ENCODE measurements around the gene STAC. TPM values are rescaled to one million over a fixed set of nuclear protein-coding genes. Genes with fewer than 3 reads are reported as not detected.

STAC gene
- total RNA-seq, 1 donor from 2014 or later = 0.09 TPM

- intact Hi-C loops (cut with micrococcal nuclease) = no loop called here
- H3K36me3 Mint-ChIP-seq (ENCODE audit: low read depth) = no peaks in the 10 kb centered on the region
- no peak overlapping the region for H3K27ac Mint-ChIP-seq
- no peak overlapping the region for H3K4me3 Mint-ChIP-seq
- TF ChIP-seq, protein P1, sequence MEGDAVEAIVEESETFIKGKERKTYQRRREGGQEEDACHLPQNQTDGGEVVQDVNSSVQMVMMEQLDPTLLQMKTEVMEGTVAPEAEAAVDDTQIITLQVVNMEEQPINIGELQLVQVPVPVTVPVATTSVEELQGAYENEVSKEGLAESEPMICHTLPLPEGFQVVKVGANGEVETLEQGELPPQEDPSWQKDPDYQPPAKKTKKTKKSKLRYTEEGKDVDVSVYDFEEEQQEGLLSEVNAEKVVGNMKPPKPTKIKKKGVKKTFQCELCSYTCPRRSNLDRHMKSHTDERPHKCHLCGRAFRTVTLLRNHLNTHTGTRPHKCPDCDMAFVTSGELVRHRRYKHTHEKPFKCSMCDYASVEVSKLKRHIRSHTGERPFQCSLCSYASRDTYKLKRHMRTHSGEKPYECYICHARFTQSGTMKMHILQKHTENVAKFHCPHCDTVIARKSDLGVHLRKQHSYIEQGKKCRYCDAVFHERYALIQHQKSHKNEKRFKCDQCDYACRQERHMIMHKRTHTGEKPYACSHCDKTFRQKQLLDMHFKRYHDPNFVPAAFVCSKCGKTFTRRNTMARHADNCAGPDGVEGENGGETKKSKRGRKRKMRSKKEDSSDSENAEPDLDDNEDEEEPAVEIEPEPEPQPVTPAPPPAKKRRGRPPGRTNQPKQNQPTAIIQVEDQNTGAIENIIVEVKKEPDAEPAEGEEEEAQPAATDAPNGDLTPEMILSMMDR (IDR thresholded peaks at IDR 0.05) = no peak
- ATAC-seq (ENCODE audit: low read depth) (no peak), DNase-seq (no peak)
- no peaks in the 10 kb centered on the region for H3K27me3 Mint-ChIP-seq
- peaks cover 5% of the 10 kb centered on the region for H3K9me3 Mint-ChIP-seq
- H3K4me1 Mint-ChIP-seq = no peaks in the 10 kb centered on the region
- CTCF ChIA-PET = no interaction called here
- POLR2A ChIA-PET = no interaction called here
Measured at GRCh38 chr3:36475558-36475957, 95.3 kb downstream of the STAC start.

- ChIA-PET CTCF (no interaction called here), POLR2A (no interaction called here)
- Mint-ChIP-seq H3K9me3 (peaks cover 5% of the 10 kb centered on the region), H3K4me1 (no peaks in the 10 kb centered on the region), H3K27ac (no peak overlapping the region), H3K36me3 (ENCODE audit: low read depth) (no peaks in the 10 kb centered on the region), H3K27me3 (no peaks in the 10 kb centered on the region), H3K4me3 (no peak overlapping the region)
- no peak for ATAC-seq (ENCODE audit: low read depth)
- intact Hi-C loops (cut with micrococcal nuclease) = no loop called here
- no peak for DNase-seq
- TF ChIP-seq, protein P1 (IDR thresholded peaks at IDR 0.05) = no peak
Measured at GRCh38 chr3:36476286-36476942, 96.1 kb downstream of the STAC start.

DNA sequence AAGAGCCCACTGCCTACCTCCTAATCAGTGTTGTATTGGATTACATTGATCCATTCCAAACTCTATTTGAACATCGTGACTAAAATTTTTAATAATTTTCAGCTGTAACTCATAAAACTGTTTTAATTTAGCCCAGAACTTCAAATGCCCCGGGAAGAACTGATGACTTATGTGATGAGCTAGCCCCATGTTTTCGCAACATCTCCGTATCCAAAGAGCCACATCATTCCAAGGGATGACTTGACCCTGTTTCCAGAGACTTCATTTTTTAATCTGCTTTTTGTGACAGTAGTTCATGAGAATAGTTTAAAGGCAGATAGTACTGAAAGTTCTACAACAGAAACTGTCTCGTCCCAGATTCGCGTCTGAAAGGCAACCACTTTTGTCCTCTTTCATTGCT is 97.4 kb downstream of the STAC start:
- TF ChIP-seq, protein P1 (IDR thresholded peaks at IDR 0.05) = no peak
- no peak overlapping the region for H3K4me3 Mint-ChIP-seq
- H3K36me3 Mint-ChIP-seq (ENCODE audit: low read depth) = no peaks in the 10 kb centered on the region
- POLR2A ChIA-PET = no interaction called here
- intact Hi-C loops (cut with micrococcal nuclease) = no loop called here
- no peaks in the 10 kb centered on the region for H3K27me3 Mint-ChIP-seq
- H3K4me1 Mint-ChIP-seq = no peaks in the 10 kb centered on the region
- DNase-seq (no peak), ATAC-seq (ENCODE audit: low read depth) (no peak)
- peaks cover 5% of the 10 kb centered on the region for H3K9me3 Mint-ChIP-seq
- H3K27ac Mint-ChIP-seq = no peak overlapping the region
- CTCF ChIA-PET = no interaction called here

DNA sequence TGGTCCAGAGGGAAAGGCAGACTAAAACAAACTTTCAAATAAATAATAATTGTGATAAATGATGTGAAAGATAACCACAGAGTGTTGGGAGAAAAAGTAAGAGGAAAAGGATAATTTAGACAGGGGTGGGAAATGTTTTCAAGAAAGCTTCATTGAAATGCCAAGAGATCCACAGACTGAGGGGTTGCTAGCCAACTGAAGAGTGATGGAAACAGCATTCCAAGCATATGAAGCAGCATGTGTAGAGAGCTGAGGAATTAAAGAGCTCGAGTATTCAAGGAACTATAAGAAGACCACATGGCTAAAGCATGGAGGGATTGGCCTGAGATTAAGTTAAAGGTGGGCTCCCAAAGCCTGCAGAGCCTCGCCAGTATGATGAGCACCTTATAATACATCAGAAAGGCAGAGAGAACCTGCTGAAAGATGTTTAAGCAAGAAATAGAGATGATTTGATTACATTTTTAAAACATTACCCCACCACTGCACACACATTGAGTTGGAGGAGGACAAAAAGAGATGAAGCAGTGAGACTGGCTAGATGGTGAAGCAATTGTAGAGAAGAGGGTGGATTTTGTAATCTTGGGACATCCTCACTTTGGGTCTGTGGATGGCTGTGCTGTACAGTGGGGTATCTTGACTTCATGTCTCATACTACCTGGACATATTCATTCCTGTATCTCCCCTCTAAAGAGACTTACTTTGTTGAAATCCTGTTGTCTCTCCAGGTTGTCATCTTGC is 100.8 kb downstream of the STAC start:
- ChIA-PET CTCF (no interaction called here), POLR2A (no interaction called here)
- no peaks in the 10 kb centered on the region for H3K4me1 Mint-ChIP-seq
- H3K4me3 Mint-ChIP-seq = no peak overlapping the region
- no peaks in the 10 kb centered on the region for H3K27me3 Mint-ChIP-seq
- TF ChIP-seq, protein P1 (IDR thresholded peaks at IDR 0.05) = no peak
- DNase-seq (no peak), ATAC-seq (ENCODE audit: low read depth) (no peak)
- H3K27ac Mint-ChIP-seq = no peak overlapping the region
- no peaks in the 10 kb centered on the region for H3K36me3 Mint-ChIP-seq (ENCODE audit: low read depth)
- H3K9me3 Mint-ChIP-seq = peaks cover 5% of the 10 kb centered on the region
- intact Hi-C loops (cut with micrococcal nuclease) = no loop called here

- ChIA-PET POLR2A (no interaction called here), CTCF (no interaction called here)
- DNase-seq (no peak), ATAC-seq (ENCODE audit: low read depth) (no peak)
- Mint-ChIP-seq H3K4me1 (no peaks in the 10 kb centered on the region), H3K27ac (no peak overlapping the region), H3K9me3 (peaks cover 5% of the 10 kb centered on the region), H3K4me3 (no peak overlapping the region), H3K27me3 (no peaks in the 10 kb centered on the region), H3K36me3 (ENCODE audit: low read depth) (no peaks in the 10 kb centered on the region)
- TF ChIP-seq, protein P1 (IDR thresholded peaks at IDR 0.05) = no peak
- intact Hi-C loops (cut with micrococcal nuclease) = no loop called here
Measured at GRCh38 chr3:36482256-36482655, 102.0 kb downstream of the STAC start.
